ENCODE measurements around the gene ASXL3. TPM values are rescaled to one million over a fixed set of nuclear protein-coding genes. Genes with fewer than 3 reads are reported as not detected.

ASXL3 gene
- total and polyA plus RNA-seq, 9 of the 15 experiments (the other 6 are each of a cell fraction or from before 2014, with no cell fraction given) = not detected

- no peak for FAIRE-seq
- in situ Hi-C loops (cut with MboI) (no loop called here), intact Hi-C loops (cut with micrococcal nuclease) (no loop called here)
- no peaks in the 10 kb centered on the region for H3K9me1 ChIP-seq (ENCODE audit: control insufficient read depth, insufficient read depth, low read length)
- TF ChIP-seq ESRRA (IDR thresholded peaks at IDR 0.05; ENCODE audit: borderline replicate concordance, low read depth) (no peak), TRIM24 (IDR thresholded peaks at IDR 0.05) (no peak), ILF3 (IDR thresholded peaks at IDR 0.05; ENCODE audit: borderline replicate concordance) (no peak), POLR3G (IDR thresholded peaks at IDR 0.05; ENCODE audit: extremely low read depth, insufficient read length, insufficient replicate concordance) (no peak), VEZF1 (CRISPR knock-in tag; IDR thresholded peaks at IDR 0.05) (no peak), ZNF436 (CRISPR knock-in tag; IDR thresholded peaks at IDR 0.05) (no peak), ZNF785 (CRISPR knock-in tag; IDR thresholded peaks at IDR 0.05) (no peak), NEUROD1 (IDR thresholded peaks at IDR 0.05; ENCODE audit: borderline replicate concordance, low read depth, low read length, partially characterized antibody) (no peak)
- H3K27me3 ChIP-seq (ENCODE audit: control insufficient read depth in 2 of 2, insufficient read depth in 2 of 2, low read length in 2 of 2) = no peaks in the 10 kb centered on the region
- ChIA-PET CTCF (ENCODE audit: low intra/inter-chr PET ratio) (no interaction called here), POLR2A (no interaction called here)
- no peak for DNase-seq (ENCODE audit: extremely low read depth in 1 of 4, low spot score in 3 of 4)
- no peak overlapping the region for H3K9ac ChIP-seq (ENCODE audit: insufficient read depth in 1 of 2, low read depth in 2 of 2, low read length in 2 of 2)
- no peak overlapping the region for H3K4me2 ChIP-seq (ENCODE audit: insufficient read depth, low read length)
- no peaks in the 10 kb centered on the region for H3K36me3 ChIP-seq (ENCODE audit: control insufficient read depth, insufficient read depth, low read length)
- no peak overlapping the region for H3K4me3 ChIP-seq
- H2AFZ ChIP-seq (ENCODE audit: low read depth, low read length) = no peak overlapping the region
- WGBS (ENCODE audit: insufficient coverage, low coverage, missing lambda C conversion rate) = 6% methylated on average over 3 of the region's 3 CpGs
- H3K4me1 ChIP-seq (replicated peaks in 1 of 2; ENCODE audit: control insufficient read depth in 2 of 2, insufficient read depth in 2 of 2, low read length in 2 of 2) = no peaks in the 10 kb centered on the region
- H3K9me3 ChIP-seq (replicated peaks; ENCODE audit: control insufficient read depth, insufficient read depth, low read depth, low read length) = no peaks in the 10 kb centered on the region
- H3K79me2 ChIP-seq (ENCODE audit: control insufficient read depth, insufficient read depth, low read length) = no peaks in the 10 kb centered on the region
- ATAC-seq = no peak
- H3K27ac ChIP-seq (ENCODE audit: extremely low read depth, low read depth, low read length) = no peak overlapping the region
- no peaks in the 10 kb centered on the region for H4K20me1 ChIP-seq (replicated peaks; ENCODE audit: control insufficient read depth, insufficient read depth, low read length)
- BruUV-seq (replicated peaks) = no TSS peak
These were observed 7.4 kb downstream of the ASXL3 start for GRCh38 chr18:33585431-33585775.

Measured in K562 (cell line).